ENCODE results near the gene TREX2.

- TF ChIP-seq EZH2 (IDR thresholded peaks at IDR 0.05; ENCODE audit: borderline replicate concordance): no peak
- peak; percentile 70 for TF ChIP-seq CTCF (IDR thresholded peaks at IDR 0.05; ENCODE audit: poor library complexity)
These were observed 24.8 kb upstream of the TREX2 start, which contains the start of gene HAUS7 for GRCh38 chrX:153470411-153471363.

Measured in hepatocyte (in vitro differentiated cells).